HG02588 (cell line): ENCODE data around the gene BUD31.
"Not testable (repeated sequence)": the region's sequence is repeated elsewhere in the genome, so short reads cannot be mapped to it uniquely, and the experiment has no call there.

Source experiments
- ATAC-seq: cut with Tn5 transposase; IDR thresholded peaks from one replicate; pipeline ENCODE4 v1.9.1; 2021; ENCODE audit warnings: mild to moderate bottlenecking, moderate library complexity; ENCODE audit not compliant: unreplicated experiment

BUD31 gene

GRCh38 chr7:99428972-99429566 lies 20.3 kb downstream of the BUD31 start:
- no peak for ATAC-seq

DNA sequence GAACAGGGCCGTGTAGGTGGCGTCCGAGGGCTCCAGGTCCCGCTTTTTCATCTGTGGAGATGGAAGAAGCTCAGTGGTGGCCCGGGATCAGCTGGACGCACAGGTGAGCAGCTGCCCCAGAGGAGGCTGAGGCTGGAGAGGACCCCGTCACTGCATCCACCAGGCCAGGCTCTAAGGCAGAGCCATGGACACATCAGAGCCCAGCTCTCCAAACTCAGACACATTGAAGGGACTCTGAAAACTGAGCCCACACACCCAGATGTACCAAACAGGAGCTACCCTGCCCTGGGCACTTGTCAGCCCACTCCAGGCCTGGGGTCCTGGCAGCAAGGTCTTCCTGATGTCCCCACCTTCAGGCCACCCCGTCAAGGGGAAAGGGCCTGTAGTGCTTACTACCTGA lies 21.0 kb downstream of the BUD31 start:
- ATAC-seq: no peak

DNA sequence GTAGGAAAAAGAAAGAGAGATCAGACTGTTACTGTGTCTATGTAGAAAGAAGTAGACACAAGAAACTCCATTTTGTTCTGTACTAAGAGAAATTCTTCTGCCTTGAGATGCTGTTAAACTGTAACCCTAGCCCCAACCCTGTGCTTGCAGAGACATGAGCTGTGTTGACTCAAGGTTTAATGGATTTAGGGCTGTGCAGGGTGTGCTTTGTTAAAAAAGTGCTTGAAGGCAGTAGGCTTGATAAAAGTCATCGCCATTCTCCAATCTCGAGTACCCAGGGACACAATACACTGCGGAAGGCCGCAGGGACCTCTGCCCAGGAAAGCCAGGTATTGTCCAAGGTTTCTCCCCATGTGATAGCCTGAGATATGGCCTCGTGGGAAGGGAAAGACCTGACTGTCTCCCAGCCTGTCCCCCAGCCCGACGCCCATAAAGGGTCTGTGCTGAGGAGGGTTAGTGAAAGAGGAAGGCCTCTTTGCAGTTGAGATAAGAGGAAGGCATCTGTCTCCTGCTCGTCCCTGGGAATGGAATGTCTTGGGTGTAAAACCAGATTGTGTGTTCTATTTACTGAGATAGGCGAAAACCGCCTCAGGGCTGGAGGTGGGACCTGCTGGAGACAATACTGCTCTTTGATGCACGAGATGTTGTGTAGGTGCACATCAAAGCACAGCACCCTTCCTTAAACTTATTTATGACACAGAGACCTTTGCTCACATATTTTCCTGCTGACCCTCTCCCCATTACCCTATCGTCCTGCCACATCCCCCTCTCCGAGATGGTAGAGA lies 23.2 kb downstream of the BUD31 start:
- ATAC-seq: not testable (repeated sequence)

DNA sequence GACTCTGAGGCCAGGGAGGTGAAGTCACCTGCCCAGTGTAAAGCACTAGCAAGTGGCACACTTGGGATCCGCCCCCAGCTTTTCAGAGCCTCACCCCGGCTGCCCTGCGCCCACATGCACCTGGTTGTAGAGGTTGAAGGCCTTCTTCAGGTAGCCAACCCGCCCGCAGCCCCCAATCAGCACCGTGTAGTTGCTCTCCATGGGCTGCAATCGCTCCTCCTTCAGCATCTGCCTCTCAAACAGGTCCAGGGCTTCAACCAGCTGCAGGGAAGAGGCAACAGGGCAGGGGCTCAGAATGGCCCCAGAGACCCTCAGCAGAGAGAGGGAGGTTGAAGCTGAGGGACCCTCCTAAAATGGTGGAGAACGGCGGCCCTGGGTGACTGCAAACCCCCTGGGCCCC lies 24.4 kb downstream of the BUD31 start:
- no peak for ATAC-seq

GRCh38 chr7:99437946-99438572 lies 29.3 kb downstream of the BUD31 start:
- no peak for ATAC-seq

- ATAC-seq: peak; percentile 93
Measured at GRCh38 chr7:99438573-99439480, 30.1 kb downstream of the BUD31 start, which contains the start of the genes CPSF4 and PTCD1. Gene CPSF4 (plus strand): TSS chr7:99438943. CDS start chr7:99439083, 140 bp downstream. Gene PTCD1 (minus strand): TSS chr7:99438798. CDS start chr7:99435242, 3,556 bp downstream.

- no peak for ATAC-seq
Measured at GRCh38 chr7:99440195-99440594, 31.4 kb downstream of the BUD31 start.

DNA sequence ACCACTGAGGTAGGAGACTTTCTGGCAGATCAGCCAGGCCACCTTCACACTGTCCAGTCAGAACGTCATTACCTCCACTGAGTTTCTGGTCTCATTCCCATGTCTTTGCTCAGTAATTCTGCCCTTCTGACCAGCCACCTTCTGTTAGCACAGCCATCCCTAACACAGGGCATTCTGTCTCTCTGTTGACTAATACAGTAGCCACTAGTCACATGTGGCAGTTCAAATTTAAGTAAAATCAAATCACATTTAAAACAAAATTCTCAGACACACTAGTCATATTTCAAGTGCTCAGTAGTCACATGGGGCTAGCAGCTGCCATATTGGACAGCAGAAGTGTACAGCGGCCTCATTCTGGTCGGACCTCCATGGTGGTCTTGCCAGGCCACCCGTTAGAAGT lies 37.3 kb downstream of the BUD31 start:
- ATAC-seq: no peak

DNA sequence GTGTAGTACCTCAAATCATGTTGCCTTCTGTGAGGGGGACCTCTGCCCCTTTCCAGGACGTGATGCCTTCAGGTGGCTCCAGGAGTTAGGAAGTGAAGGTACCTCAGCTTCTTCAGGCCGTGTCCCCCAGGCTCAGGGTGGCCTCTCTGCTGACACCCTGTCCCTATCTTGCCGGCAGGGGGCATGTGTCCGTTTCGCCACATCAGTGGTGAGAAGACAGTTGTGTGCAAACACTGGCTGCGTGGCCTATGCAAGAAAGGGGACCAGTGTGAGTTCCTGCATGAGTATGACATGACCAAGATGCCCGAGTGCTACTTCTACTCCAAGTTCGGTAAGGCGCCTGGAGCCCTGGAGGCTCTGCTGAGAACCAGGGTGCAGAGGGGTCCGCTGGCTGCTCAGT lies 39.2 kb downstream of the BUD31 start:
- ATAC-seq: no peak

DNA sequence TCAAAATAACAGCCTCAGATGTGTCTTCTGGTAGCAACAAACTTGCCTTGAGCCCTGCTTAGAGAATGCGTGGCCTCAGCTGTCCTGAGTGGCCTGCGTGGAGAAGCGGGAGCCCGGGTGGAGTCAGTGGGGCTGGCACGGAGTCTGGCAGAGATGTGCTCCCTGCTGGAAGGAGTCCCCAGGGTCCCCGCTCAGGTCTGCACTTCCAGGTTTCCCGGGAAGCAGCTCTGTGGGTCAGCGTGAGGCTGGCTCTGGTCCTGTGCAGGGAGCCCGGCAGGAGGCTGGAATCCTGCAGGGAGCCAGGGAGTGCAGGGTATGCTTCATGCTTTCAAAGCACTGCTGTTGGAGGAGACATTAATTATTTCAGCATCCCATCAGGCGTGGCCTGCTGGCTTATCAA lies 40.1 kb downstream of the BUD31 start:
- ATAC-seq: no peak

- no peak for ATAC-seq
Measured at GRCh38 chr7:99449326-99449725, 40.6 kb downstream of the BUD31 start.

- no peak for ATAC-seq
Measured at GRCh38 chr7:99451936-99452335, 43.2 kb downstream of the BUD31 start.

DNA sequence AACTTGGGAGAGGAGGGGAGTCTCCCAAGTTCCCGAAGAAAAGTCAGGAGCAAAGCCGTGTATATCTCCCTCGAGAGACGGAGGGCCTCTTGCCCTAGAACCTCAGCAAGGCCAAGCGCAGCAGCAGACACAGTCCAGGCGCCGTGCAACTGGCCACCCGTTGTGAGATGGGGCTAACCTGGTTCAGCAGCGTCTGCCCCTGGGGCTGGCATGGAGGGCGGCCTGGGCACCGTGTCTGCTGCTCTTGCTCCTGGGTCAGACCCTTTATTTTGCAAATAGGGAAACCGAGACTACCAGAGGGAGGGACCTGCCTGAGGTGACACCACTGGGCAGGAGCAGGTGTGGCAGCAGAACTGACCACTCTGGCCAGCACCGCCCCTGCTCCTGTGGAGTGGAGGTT lies 43.8 kb downstream of the BUD31 start:
- no peak for ATAC-seq

GRCh38 chr7:99453105-99453504 lies 44.3 kb downstream of the BUD31 start:
- no peak for ATAC-seq

DNA sequence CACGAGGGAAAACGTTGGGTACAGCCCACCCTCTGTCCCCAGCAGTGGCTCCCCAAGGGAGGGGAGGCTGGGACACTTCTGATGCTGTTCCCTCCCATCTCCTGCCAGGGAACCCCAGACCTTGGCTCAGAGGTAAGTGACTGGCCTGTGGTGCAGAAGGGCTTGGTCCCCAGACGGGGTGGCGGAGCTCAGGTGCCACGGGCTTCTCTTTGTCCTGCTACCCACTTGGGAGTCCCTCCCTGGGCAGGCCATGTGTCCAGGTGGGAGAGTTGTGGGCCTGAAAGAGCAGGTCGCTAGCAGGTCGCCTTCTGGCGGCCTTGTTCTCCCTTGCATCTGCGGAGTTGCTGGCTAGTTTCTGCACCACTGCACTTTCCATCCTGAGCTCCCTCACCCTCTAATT lies 47.1 kb downstream of the BUD31 start:
- ATAC-seq: no peak

DNA sequence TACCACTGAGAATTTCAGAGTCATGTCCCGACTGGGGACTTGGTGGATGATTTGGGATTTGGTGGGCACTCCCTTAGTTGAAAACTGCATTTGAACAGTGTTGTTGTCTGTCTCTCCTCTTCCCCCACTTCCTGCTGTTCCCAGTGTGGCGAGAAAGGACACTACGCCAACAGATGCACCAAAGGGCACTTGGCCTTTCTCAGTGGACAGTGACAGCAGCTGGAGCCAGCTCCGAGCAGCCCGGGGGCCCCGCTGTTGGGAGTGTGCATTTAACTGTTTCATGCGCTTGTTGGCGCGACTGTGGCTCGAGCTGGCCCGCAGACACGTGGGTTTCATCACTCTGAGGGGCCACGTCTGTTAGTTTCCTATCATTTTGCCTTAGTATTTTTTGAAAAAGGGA lies 47.5 kb downstream of the BUD31 start:
- ATAC-seq: no peak

DNA sequence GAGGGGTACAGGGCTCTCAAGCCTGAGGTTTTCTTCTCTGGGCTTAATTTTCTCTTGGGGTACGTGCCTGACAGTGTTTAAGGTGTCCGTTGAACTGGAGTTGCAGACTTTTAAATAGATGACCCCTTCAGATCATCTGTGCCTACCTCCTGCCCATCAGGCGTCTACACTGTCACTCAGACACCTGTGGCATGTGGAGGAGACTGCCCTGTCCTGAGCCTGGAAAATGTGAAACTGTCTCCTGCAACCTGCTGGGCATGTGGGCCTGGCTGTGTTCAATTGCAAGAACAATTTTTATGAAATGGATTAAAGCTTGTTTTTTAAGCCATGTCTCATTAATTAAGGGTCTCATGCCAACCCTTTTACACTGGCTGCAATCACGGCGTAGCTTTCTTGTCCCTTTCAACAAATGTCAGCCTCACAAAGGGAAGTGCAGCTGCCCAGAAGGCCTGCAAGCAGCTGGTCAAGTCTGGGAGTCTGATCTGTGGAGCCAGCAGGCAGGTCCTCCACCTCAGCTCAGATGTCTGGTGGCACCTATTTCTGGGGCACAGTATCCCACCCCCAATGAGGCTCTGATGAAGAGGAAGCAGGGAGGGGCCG lies 48.4 kb downstream of the BUD31 start:
- ATAC-seq: no peak

GRCh38 chr7:99457650-99458493 lies 49.1 kb downstream of the BUD31 start:
- ATAC-seq: no peak

DNA sequence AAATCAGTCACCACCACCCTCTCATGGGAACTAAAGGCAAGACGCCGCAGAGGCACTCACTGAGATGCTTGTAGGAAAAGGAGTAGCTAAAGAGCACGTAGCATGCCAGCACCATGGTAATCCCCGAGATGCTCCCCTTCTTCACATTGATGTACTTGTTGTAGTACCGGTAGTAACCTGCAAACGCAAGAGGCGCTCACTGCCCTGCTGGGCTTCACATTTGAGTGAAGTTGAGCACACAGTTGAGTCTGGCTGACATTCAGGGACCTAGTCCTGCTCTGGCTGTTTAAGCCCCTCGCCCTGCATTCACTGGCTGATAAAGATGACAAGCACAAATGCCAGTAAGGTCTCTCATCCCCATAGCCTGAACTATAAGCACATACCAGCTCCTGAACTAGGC lies 50.3 kb downstream of the BUD31 start:
- no peak for ATAC-seq

- ATAC-seq: no peak
Measured at GRCh38 chr7:99460651-99461050, 51.9 kb downstream of the BUD31 start.
